GM21717 (cell line): ENCODE data around the gene LRCH1.
A peak's percentile ranks its signal among the peaks of the same experiment; 100 is the strongest.

ENCODE experiments used
- ATAC-seq: cut with Tn5 transposase; IDR thresholded peaks from one replicate; pipeline ENCODE4 v1.9.1; 2021; ENCODE audit warnings: mild to moderate bottlenecking, moderate library complexity; ENCODE audit not compliant: unreplicated experiment

Gene LRCH1

GRCh38 chr13:46535002-46535401 lies 18.0 kb upstream of the LRCH1 start:
- no peak for ATAC-seq

GRCh38 chr13:46535825-46536224 lies 17.1 kb upstream of the LRCH1 start:
- no peak for ATAC-seq

GRCh38 chr13:46536341-46536740 lies 16.6 kb upstream of the LRCH1 start:
- no peak for ATAC-seq

GRCh38 chr13:46539231-46539630 lies 13.7 kb upstream of the LRCH1 start:
- no peak for ATAC-seq

- ATAC-seq, result no peak
These were observed 11.8 kb upstream of the LRCH1 start for GRCh38 chr13:46541210-46541609.

GRCh38 chr13:46542833-46543232 lies 10.1 kb upstream of the LRCH1 start:
- no peak for ATAC-seq

- no peak for ATAC-seq
These were observed 9.7 kb upstream of the LRCH1 start for GRCh38 chr13:46543287-46543686.

- no peak for ATAC-seq
These were observed 8.8 kb upstream of the LRCH1 start for GRCh38 chr13:46544208-46544607.

- ATAC-seq, result no peak
These were observed 8.2 kb upstream of the LRCH1 start for GRCh38 chr13:46544811-46545210.

GRCh38 chr13:46546084-46546768 lies 6.7 kb upstream of the LRCH1 start:
- no peak for ATAC-seq

GRCh38 chr13:46550822-46551221 lies 2.1 kb upstream of the LRCH1 start:
- no peak for ATAC-seq

GRCh38 chr13:46551410-46552302 lies 1.3 kb upstream of the LRCH1 start:
- no peak for ATAC-seq

- ATAC-seq, result no peak
These were observed 677 bp upstream of the LRCH1 start for GRCh38 chr13:46552303-46552682.

GRCh38 chr13:46553521-46553885 lies 533 bp downstream of the LRCH1 start:
- peak; percentile 4 for ATAC-seq

- peak; percentile 52 for ATAC-seq
These were observed 1.2 kb downstream of the LRCH1 start for GRCh38 chr13:46553886-46554858.

GRCh38 chr13:46554951-46555350 lies 2.0 kb downstream of the LRCH1 start:
- ATAC-seq, result no peak

GRCh38 chr13:46555722-46556417 lies 2.9 kb downstream of the LRCH1 start:
- no peak for ATAC-seq

GRCh38 chr13:46556418-46556779 lies 3.4 kb downstream of the LRCH1 start:
- no peak for ATAC-seq

GRCh38 chr13:46559272-46559805 lies 6.4 kb downstream of the LRCH1 start:
- no peak for ATAC-seq

GRCh38 chr13:46560778-46561177 lies 7.8 kb downstream of the LRCH1 start:
- no peak for ATAC-seq
